Measurements from ENCODE around the gene GOLGA2. TPM values are rescaled to one million over a fixed set of nuclear protein-coding genes. Genes with fewer than 3 reads are reported as not detected.

GOLGA2 gene
- total and polyA plus RNA-seq, 2 of the 13 experiments (the other 11 are each of a cell fraction or from before 2014, with no cell fraction given): 45.3 to 45.8 TPM

DNA sequence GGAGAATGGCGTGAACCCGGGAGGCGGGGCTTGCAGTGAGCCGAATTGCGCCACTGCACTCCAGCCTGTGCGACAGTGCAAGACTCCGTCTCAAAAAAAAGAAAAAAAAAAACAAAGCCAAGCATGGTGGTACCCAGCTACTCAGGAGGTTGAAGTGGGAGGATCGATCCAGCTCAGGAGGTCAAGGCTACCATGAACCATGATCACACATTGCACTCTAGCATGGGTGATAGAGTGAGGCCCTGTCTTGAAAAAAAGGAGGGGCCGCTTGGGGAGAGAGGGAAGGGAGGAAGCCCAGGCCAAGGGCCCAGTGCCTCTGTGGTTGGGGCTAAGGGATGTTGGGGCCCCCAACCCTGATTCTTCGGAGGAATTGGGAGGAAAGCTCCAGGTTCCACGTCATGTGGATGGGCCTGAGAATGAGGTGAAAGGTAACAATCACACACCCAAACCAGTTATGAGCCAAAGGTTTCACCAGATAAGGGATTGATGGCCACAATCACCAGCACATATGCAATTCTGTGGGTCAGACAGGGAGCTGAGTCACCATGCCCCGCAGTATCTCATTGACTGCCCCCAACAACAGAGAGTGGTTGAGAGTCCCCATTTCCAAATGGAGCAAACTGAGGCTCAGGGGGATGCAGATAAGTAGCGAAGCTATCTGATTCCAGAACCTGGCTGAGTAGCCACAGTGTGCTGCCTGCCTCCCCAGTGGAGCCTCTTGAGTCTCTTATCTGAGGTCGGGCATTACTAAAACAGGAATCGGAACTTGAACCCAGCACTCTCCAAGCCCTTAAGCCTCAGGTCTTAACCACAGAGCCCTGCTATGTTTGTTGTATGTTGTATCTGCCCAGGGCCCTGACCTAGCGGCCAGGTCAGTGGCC lies 20.8 kb upstream of the GOLGA2 start (continued):
- TF ChIP-seq, protein P1, sequence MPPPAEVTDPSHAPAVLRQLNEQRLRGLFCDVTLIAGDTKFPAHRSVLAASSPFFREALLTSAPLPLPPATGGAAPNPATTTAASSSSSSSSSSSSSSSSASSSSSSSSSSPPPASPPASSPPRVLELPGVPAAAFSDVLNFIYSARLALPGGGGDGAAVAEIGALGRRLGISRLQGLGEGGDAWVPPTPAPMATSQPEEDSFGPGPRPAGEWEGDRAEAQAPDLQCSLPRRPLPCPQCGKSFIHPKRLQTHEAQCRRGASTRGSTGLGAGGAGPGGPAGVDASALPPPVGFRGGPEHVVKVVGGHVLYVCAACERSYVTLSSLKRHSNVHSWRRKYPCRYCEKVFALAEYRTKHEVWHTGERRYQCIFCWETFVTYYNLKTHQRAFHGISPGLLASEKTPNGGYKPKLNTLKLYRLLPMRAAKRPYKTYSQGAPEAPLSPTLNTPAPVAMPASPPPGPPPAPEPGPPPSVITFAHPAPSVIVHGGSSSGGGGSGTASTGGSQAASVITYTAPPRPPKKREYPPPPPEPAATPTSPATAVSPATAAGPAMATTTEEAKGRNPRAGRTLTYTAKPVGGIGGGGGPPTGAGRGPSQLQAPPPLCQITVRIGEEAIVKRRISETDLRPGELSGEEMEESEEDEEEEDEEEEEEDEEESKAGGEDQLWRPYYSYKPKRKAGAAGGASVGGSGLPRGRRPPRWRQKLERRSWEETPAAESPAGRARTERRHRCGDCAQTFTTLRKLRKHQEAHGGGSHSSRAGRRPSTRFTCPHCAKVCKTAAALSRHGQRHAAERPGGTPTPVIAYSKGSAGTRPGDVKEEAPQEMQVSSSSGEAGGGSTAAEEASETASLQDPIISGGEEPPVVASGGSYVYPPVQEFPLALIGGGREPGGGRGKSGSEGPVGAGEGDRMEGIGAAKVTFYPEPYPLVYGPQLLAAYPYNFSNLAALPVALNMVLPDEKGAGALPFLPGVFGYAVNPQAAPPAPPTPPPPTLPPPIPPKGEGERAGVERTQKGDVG (CRISPR knock-in tag; IDR thresholded peaks at IDR 0.05; ENCODE audit: borderline replicate concordance): no peak
- TF ChIP-seq SMYD3 (CRISPR knock-in tag; IDR thresholded peaks at IDR 0.05) (no peak), STAG1 (CRISPR knock-in tag; IDR thresholded peaks at IDR 0.05) (no peak), TBX3 (IDR thresholded peaks at IDR 0.05; ENCODE audit: borderline replicate concordance) (0 out of 2 replicates have a peak, but pooled peaks have one; percentile 8), ZNF30 (CRISPR knock-in tag; IDR thresholded peaks at IDR 0.05) (no peak), HDAC6 (IDR thresholded peaks at IDR 0.05; ENCODE audit: low read depth, low read length) (no peak), RXRA (CRISPR knock-in tag; IDR thresholded peaks at IDR 0.05) (peak; percentile 59; the same call in 1 of the 2 replicates), POLR2A (IDR thresholded peaks at IDR 0.05; ENCODE audit: insufficient read depth in 1 of 2, low read depth in 2 of 2, low read length in 2 of 2) (no peak), HNRNPLL (IDR thresholded peaks at IDR 0.05; ENCODE audit: low read depth, low read length, poor library complexity, severe bottlenecking) (no peak), ELF1 (CRISPR knock-in tag; IDR thresholded peaks at IDR 0.05) (no peak), KAT2B (IDR thresholded peaks at IDR 0.05; ENCODE audit: borderline replicate concordance, low read depth, low read length) (no peak), TGIF2 (CRISPR knock-in tag; IDR thresholded peaks at IDR 0.05) (0 out of 2 replicates have a peak, but pooled peaks have one; percentile 22)
- TF ChIP-seq, protein P2, sequence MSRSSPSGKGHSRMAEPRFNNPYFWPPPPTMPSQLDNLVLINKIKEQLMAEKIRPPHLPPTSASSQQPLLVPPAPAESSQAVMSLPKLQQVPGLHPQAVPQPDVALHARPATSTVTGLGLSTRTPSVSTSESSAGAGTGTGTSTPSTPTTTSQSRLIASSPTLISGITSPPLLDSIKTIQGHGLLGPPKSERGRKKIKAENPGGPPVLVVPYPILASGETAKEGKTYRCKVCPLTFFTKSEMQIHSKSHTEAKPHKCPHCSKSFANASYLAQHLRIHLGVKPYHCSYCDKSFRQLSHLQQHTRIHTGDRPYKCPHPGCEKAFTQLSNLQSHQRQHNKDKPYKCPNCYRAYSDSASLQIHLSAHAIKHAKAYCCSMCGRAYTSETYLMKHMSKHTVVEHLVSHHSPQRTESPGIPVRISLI (CRISPR knock-in tag; IDR thresholded peaks at IDR 0.05; ENCODE audit: borderline replicate concordance): peak; percentile 94
- TF ChIP-seq, protein P3, sequence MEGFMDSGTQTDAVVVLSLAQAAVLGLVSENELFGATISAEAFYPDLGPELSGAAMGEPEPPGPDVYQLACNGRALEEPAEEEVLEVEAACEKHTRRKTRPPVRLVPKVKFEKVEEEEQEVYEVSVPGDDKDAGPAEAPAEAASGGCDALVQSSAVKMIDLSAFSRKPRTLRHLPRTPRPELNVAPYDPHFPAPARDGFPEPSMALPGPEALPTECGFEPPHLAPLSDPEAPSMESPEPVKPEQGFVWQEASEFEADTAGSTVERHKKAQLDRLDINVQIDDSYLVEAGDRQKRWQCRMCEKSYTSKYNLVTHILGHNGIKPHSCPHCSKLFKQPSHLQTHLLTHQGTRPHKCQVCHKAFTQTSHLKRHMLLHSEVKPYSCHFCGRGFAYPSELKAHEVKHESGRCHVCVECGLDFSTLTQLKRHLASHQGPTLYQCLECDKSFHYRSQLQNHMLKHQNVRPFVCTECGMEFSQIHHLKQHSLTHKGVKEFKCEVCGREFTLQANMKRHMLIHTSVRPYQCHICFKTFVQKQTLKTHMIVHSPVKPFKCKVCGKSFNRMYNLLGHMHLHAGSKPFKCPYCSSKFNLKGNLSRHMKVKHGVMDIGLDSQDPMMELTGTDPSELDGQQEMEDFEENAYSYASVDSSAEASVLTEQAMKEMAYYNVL (CRISPR knock-in tag; IDR thresholded peaks at IDR 0.05; ENCODE audit: borderline replicate concordance): no peak
- TF ChIP-seq, protein P4, sequence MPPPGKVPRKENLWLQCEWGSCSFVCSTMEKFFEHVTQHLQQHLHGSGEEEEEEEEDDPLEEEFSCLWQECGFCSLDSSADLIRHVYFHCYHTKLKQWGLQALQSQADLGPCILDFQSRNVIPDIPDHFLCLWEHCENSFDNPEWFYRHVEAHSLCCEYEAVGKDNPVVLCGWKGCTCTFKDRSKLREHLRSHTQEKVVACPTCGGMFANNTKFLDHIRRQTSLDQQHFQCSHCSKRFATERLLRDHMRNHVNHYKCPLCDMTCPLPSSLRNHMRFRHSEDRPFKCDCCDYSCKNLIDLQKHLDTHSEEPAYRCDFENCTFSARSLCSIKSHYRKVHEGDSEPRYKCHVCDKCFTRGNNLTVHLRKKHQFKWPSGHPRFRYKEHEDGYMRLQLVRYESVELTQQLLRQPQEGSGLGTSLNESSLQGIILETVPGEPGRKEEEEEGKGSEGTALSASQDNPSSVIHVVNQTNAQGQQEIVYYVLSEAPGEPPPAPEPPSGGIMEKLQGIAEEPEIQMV (CRISPR knock-in tag; IDR thresholded peaks at IDR 0.05; ENCODE audit: low read depth): 0 out of 2 replicates have a peak, but pooled peaks have one; percentile 34
- TF ChIP-seq, protein P5, sequence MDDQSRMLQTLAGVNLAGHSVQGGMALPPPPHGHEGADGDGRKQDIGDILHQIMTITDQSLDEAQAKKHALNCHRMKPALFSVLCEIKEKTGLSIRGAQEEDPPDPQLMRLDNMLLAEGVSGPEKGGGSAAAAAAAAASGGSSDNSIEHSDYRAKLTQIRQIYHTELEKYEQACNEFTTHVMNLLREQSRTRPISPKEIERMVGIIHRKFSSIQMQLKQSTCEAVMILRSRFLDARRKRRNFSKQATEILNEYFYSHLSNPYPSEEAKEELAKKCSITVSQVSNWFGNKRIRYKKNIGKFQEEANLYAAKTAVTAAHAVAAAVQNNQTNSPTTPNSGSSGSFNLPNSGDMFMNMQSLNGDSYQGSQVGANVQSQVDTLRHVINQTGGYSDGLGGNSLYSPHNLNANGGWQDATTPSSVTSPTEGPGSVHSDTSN (CRISPR knock-in tag; IDR thresholded peaks at IDR 0.05; ENCODE audit: borderline replicate concordance): no peak
- TF ChIP-seq, protein P6, sequence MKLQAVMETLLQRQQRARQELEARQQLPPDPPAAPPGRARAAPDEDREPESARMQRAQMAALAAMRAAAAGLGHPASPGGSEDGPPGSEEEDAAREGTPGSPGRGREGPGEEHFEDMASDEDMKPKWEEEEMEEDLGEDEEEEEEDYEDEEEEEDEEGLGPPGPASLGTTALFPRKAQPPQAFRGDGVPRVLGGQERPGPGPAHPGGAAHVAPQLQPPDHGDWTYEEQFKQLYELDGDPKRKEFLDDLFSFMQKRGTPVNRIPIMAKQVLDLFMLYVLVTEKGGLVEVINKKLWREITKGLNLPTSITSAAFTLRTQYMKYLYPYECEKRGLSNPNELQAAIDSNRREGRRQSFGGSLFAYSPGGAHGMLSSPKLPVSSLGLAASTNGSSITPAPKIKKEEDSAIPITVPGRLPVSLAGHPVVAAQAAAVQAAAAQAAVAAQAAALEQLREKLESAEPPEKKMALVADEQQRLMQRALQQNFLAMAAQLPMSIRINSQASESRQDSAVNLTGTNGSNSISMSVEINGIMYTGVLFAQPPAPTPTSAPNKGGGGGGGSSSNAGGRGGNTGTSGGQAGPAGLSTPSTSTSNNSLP (IDR thresholded peaks at IDR 0.05; ENCODE audit: low read depth, low read length): peak; percentile 34; the same call in 1 of the 2 replicates

Data from HepG2 (cell line).